WTC11 (cell line): ENCODE data around the gene SAFB2.

Experiments used
- ATF2 ChIP-seq: sonication (generic); formaldehyde crosslinking; IDR thresholded peaks from 2 replicates; pipeline ENCODE4 v1.8.1; 2022; ENCODE audit warnings: low read depth, missing genetic modification reagents, borderline replicate concordance
- CREB1 ChIP-seq: sonication (generic); formaldehyde crosslinking; IDR thresholded peaks from 2 replicates; pipeline ENCODE4 v1.8.0; 2023; ENCODE audit warnings: mild to moderate bottlenecking, missing genetic modification reagents
- ELF4 ChIP-seq: sonication (generic); formaldehyde crosslinking; IDR thresholded peaks from 2 replicates; pipeline ENCODE4 v1.8.1; 2022; ENCODE audit warnings: low read depth, mild to moderate bottlenecking, moderate library complexity, missing genetic modification reagents
- TF ChIP-seq, protein P1 (sequence below): fragments of 200-600 bp; IDR thresholded peaks from 2 replicates; pipeline ENCODE4 v1.8.0; 2022; ENCODE audit warnings: antibody characterized with exemption
- TF ChIP-seq, protein P2 (sequence below): sonication (generic); formaldehyde crosslinking; IDR thresholded peaks from 2 replicates; pipeline ENCODE4 v1.8.1; 2023; ENCODE audit warnings: mild to moderate bottlenecking, moderate library complexity, missing genetic modification reagents
- TF ChIP-seq, protein P3 (sequence below): sonication (generic); formaldehyde crosslinking; IDR thresholded peaks from 2 replicates; pipeline ENCODE4 v1.8.1; 2023; ENCODE audit warnings: mild to moderate bottlenecking, missing genetic modification reagents
- TF ChIP-seq, protein P4 (sequence below): sonication (generic); formaldehyde crosslinking; IDR thresholded peaks from 2 replicates; pipeline ENCODE4 v1.8.0; 2022; ENCODE audit warnings: mild to moderate bottlenecking, missing genetic modification reagents
- TF ChIP-seq, protein P5 (sequence below): sonication (generic); formaldehyde crosslinking; IDR thresholded peaks from 2 replicates; pipeline ENCODE4 v1.8.1; 2023; ENCODE audit warnings: mild to moderate bottlenecking, missing genetic modification reagents, moderate library complexity
- TF ChIP-seq, protein P6 (sequence below): sonication (generic); formaldehyde crosslinking; IDR thresholded peaks from 2 replicates; pipeline ENCODE4 v1.8.1; 2022; ENCODE audit warnings: low read depth, mild to moderate bottlenecking, moderate library complexity, missing genetic modification reagents, borderline replicate concordance
- TF ChIP-seq, protein P7 (sequence below): sonication (generic); formaldehyde crosslinking; conservative IDR thresholded peaks from 2 replicates; pipeline ENCODE4 v1.8.1; 2022; ENCODE audit warnings: mild to moderate bottlenecking, missing genetic modification reagents

GRCh38 chr19:5646703-5647102, 24.1 kb upstream of the SAFB2 start:
- TF ChIP-seq, protein P1, sequence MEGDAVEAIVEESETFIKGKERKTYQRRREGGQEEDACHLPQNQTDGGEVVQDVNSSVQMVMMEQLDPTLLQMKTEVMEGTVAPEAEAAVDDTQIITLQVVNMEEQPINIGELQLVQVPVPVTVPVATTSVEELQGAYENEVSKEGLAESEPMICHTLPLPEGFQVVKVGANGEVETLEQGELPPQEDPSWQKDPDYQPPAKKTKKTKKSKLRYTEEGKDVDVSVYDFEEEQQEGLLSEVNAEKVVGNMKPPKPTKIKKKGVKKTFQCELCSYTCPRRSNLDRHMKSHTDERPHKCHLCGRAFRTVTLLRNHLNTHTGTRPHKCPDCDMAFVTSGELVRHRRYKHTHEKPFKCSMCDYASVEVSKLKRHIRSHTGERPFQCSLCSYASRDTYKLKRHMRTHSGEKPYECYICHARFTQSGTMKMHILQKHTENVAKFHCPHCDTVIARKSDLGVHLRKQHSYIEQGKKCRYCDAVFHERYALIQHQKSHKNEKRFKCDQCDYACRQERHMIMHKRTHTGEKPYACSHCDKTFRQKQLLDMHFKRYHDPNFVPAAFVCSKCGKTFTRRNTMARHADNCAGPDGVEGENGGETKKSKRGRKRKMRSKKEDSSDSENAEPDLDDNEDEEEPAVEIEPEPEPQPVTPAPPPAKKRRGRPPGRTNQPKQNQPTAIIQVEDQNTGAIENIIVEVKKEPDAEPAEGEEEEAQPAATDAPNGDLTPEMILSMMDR: no peak
- TF ChIP-seq CREB1 (CRISPR knock-in tag) (no peak), ELF4 (CRISPR knock-in tag) (no peak), ATF2 (CRISPR knock-in tag) (no peak)
- TF ChIP-seq, protein P2, sequence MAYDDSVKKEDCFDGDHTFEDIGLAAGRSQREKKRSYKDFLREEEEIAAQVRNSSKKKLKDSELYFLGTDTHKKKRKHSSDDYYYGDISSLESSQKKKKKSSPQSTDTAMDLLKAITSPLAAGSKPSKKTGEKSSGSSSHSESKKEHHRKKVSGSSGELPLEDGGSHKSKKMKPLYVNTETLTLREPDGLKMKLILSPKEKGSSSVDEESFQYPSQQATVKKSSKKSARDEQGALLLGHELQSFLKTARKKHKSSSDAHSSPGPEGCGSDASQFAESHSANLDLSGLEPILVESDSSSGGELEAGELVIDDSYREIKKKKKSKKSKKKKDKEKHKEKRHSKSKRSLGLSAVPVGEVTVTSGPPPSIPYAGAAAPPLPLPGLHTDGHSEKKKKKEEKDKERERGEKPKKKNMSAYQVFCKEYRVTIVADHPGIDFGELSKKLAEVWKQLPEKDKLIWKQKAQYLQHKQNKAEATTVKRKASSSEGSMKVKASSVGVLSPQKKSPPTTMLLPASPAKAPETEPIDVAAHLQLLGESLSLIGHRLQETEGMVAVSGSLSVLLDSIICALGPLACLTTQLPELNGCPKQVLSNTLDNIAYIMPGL (CRISPR knock-in tag): no peak
- TF ChIP-seq, protein P3, sequence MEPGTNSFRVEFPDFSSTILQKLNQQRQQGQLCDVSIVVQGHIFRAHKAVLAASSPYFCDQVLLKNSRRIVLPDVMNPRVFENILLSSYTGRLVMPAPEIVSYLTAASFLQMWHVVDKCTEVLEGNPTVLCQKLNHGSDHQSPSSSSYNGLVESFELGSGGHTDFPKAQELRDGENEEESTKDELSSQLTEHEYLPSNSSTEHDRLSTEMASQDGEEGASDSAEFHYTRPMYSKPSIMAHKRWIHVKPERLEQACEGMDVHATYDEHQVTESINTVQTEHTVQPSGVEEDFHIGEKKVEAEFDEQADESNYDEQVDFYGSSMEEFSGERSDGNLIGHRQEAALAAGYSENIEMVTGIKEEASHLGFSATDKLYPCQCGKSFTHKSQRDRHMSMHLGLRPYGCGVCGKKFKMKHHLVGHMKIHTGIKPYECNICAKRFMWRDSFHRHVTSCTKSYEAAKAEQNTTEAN: no peak
- TF ChIP-seq, protein P4, sequence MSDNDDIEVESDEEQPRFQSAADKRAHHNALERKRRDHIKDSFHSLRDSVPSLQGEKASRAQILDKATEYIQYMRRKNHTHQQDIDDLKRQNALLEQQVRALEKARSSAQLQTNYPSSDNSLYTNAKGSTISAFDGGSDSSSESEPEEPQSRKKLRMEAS (CRISPR knock-in tag): no peak
- TF ChIP-seq, protein P5, sequence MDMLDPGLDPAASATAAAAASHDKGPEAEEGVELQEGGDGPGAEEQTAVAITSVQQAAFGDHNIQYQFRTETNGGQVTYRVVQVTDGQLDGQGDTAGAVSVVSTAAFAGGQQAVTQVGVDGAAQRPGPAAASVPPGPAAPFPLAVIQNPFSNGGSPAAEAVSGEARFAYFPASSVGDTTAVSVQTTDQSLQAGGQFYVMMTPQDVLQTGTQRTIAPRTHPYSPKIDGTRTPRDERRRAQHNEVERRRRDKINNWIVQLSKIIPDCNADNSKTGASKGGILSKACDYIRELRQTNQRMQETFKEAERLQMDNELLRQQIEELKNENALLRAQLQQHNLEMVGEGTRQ (CRISPR knock-in tag): no peak
- TF ChIP-seq, protein P6, sequence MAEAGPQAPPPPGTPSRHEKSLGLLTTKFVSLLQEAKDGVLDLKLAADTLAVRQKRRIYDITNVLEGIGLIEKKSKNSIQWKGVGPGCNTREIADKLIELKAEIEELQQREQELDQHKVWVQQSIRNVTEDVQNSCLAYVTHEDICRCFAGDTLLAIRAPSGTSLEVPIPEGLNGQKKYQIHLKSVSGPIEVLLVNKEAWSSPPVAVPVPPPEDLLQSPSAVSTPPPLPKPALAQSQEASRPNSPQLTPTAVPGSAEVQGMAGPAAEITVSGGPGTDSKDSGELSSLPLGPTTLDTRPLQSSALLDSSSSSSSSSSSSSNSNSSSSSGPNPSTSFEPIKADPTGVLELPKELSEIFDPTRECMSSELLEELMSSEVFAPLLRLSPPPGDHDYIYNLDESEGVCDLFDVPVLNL (CRISPR knock-in tag): no peak
- TF ChIP-seq, protein P7, sequence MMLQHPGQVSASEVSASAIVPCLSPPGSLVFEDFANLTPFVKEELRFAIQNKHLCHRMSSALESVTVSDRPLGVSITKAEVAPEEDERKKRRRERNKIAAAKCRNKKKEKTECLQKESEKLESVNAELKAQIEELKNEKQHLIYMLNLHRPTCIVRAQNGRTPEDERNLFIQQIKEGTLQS (CRISPR knock-in tag): no peak
